ENCODE data around the gene PCDHGA6.
"Not testable (repeated sequence)": the region's sequence is repeated elsewhere in the genome, so short reads cannot be mapped to it uniquely, and the experiment has no call there.

Gene PCDHGA6

DNA sequence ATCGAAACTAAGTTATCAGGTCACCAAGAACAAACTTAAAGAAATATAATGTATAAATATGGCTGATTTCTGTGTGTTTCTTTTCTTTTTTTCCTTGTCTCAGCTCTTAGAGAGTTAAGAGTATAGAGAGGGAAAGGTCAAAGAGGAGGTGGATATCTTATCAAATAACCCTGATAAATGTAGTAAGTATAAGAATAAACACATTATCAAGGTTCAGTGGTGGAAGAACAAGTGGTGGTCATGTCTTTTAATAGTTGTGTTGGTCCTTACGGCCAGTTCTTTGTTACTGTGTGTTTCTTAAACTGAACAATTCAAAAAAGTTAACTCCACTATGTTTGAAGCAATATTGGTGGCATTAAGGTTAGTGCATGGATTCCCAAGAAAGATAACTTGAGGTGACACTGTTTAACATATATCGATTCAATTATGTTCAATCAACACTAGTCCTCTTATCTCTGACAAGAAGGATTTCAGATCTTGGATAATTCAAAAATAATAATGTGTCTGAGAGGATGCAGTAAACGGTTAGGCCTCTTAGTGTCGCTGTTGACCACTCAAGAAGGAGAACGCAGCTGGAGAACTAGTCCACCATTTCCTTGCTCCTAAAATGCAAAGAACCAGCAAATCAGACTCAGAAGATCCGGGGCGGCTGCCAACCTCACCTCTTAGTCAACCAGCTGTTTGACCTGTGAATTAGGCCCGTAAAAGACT lies 30.3 kb upstream of the PCDHGA6 start, which contains the start of gene PCDHGA3:
Gene PCDHGA3, plus strand, starts transcription at position 588 of the 711 bp plus-strand sequence. CDS start 205 bp downstream, outside the sequence.
- no peak for TF ChIP-seq POU2F2 (IDR thresholded peaks at IDR 0.05; ENCODE audit: low read depth, low read length)
- no peak for TF ChIP-seq POLR2A (IDR thresholded peaks at IDR 0.05; ENCODE audit: low read depth, low read length)
- no peak for TF ChIP-seq POLR2AphosphoS5 (IDR thresholded peaks at IDR 0.05; ENCODE audit: low read depth, low read length)
- no peak for TF ChIP-seq PAX5 (IDR thresholded peaks at IDR 0.05; ENCODE audit: insufficient read depth, low read length, severe bottlenecking)
- no peak for TF ChIP-seq TAF1 (IDR thresholded peaks at IDR 0.05; ENCODE audit: low read depth, low read length)
- TF ChIP-seq SPI1 (IDR thresholded peaks at IDR 0.05; ENCODE audit: low read depth, low read length), result no peak
- DNase-seq (ENCODE audit: insufficient read length, low spot score) (no peak), FAIRE-seq (no peak)

DNA sequence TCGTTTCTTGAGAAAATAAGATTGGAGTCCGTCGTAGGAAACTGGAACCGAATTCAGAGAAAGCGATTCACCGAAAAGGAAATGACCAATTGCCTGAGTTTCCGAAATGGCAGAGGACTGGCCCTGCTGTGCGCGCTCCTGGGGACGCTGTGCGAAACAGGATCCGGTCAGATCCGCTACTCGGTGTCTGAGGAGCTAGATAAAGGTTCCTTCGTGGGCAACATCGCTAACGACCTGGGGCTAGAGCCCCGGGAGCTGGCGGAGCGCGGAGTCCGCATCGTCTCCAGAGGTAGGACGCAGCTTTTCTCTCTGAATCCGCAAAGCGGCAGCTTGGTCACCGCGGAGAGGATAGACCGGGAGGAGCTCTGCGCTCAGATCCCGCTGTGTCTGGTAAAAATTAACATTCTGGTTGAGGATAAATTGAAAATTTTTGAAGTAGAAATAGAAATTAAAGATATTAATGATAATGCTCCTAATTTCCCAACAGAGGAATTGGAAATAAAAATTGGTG lies 29.7 kb upstream of the PCDHGA6 start:
- DNase-seq (ENCODE audit: insufficient read length, low spot score) (no peak), FAIRE-seq (no peak)
- TF ChIP-seq POU2F2 (IDR thresholded peaks at IDR 0.05; ENCODE audit: low read depth, low read length), result no peak
- no peak for TF ChIP-seq PAX5 (IDR thresholded peaks at IDR 0.05; ENCODE audit: insufficient read depth, low read length, severe bottlenecking)
- no peak for TF ChIP-seq TAF1 (IDR thresholded peaks at IDR 0.05; ENCODE audit: low read depth, low read length)
- no peak for TF ChIP-seq POLR2AphosphoS5 (IDR thresholded peaks at IDR 0.05; ENCODE audit: low read depth, low read length)
- no peak for TF ChIP-seq SPI1 (IDR thresholded peaks at IDR 0.05; ENCODE audit: low read depth, low read length)
- no peak for TF ChIP-seq POLR2A (IDR thresholded peaks at IDR 0.05; ENCODE audit: low read depth, low read length)

DNA sequence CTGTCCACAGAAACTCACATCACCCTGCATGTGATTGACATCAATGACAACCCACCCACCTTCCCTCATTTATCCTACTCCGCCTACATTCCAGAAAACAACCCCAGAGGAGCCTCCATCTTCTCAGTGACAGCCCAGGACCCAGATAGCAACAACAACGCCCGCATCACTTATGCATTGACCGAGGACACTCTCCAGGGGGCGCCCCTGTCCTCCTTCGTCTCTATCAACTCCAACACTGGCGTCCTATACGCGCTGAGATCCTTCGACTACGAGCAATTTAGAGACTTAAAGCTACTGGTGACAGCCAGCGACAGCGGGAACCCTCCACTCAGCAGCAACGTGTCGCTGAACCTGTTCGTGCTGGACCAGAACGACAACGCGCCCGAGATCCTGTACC lies 28.4 kb upstream of the PCDHGA6 start:
- TF ChIP-seq TAF1 (IDR thresholded peaks at IDR 0.05; ENCODE audit: low read depth, low read length) (no peak), PAX5 (IDR thresholded peaks at IDR 0.05; ENCODE audit: insufficient read depth, low read length, severe bottlenecking) (no peak), SPI1 (IDR thresholded peaks at IDR 0.05; ENCODE audit: low read depth, low read length) (no peak)
- FAIRE-seq, result no peak
- DNase-seq (ENCODE audit: insufficient read length, low spot score), result no peak

DNA sequence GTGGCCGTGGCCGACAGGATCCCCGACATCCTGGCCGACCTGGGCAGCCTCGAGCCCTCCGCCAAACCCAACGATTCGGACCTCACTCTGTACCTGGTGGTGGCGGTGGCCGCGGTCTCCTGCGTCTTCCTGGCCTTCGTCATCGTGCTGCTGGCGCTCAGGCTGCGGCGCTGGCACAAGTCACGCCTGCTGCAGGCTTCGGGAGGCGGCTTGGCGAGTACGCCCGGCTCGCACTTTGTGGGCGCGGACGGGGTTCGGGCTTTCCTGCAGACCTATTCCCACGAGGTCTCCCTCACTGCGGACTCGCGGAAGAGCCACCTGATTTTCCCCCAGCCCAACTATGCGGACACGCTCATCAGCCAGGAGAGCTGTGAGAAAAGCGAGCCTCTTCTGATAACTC lies 27.7 kb upstream of the PCDHGA6 start:
- not testable (repeated sequence) for FAIRE-seq; DNase-seq (ENCODE audit: insufficient read length, low spot score)

DNA sequence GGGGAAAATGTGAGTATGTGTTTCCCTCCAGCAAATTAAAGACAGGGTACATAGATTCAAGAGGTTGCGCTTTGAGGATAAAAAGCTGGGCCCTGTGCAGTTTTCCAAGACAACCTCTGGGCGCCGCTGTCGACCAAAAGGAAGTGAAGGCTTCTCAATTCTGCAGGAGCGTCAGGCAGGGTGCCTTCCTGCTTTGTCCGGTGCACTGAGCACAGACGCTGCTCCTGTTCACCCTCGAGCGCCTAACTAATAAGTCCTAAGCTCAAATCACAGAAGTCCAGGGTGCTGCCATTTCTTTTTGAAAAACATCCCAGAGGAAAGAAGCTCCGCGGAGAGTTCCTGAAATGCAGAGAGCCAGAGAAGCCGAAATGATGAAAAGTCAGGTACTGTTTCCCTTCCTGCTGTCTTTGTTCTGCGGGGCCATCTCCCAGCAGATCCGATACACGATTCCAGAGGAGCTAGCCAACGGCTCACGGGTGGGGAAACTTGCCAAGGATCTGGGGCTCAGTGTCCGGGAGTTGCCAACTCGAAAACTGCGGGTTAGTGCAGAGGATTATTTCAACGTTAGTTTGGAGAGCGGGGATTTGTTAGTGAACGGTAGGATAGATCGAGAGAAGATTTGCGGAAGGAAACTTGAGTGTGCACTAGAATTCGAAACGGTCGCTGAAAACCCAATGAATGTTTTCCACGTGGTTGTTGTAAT lies 23.6 kb upstream of the PCDHGA6 start, which contains the start of gene PCDHGB1:
Gene PCDHGB1, plus strand, starts transcription at position 183 of the 703 bp plus-strand sequence. Its CDS starts 162 bp downstream, at position 345.
- no peak for TF ChIP-seq POLR2A (IDR thresholded peaks at IDR 0.05; ENCODE audit: low read depth, low read length)
- no peak for TF ChIP-seq POLR2AphosphoS5 (IDR thresholded peaks at IDR 0.05; ENCODE audit: low read depth, low read length)
- TF ChIP-seq SPI1 (IDR thresholded peaks at IDR 0.05; ENCODE audit: low read depth, low read length), result no peak
- no peak for TF ChIP-seq POU2F2 (IDR thresholded peaks at IDR 0.05; ENCODE audit: low read depth, low read length)
- TF ChIP-seq TAF1 (IDR thresholded peaks at IDR 0.05; ENCODE audit: low read depth, low read length), result no peak
- no peak for TF ChIP-seq PAX5 (IDR thresholded peaks at IDR 0.05; ENCODE audit: insufficient read depth, low read length, severe bottlenecking)
- DNase-seq (ENCODE audit: insufficient read length, low spot score) (peak; percentile 58), FAIRE-seq (peak; percentile 45)

DNA sequence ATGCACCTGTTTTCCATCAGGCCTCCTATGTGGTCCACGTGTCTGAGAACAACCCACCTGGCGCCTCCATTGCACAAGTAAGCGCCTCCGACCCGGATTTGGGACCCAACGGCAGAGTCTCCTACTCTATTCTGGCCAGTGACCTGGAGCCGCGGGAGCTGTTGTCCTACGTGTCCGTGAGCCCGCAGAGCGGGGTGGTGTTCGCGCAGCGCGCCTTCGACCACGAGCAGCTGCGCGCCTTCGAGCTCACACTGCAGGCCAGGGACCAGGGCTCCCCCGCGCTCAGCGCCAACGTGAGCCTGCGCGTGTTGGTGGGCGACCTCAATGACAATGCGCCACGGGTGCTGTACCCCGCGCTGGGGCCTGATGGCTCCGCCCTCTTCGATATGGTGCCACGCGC lies 22.1 kb upstream of the PCDHGA6 start:
- TF ChIP-seq POLR2AphosphoS5 (IDR thresholded peaks at IDR 0.05; ENCODE audit: low read depth, low read length), result no peak
- no peak for TF ChIP-seq TAF1 (IDR thresholded peaks at IDR 0.05; ENCODE audit: low read depth, low read length)
- TF ChIP-seq POU2F2 (IDR thresholded peaks at IDR 0.05; ENCODE audit: low read depth, low read length), result no peak
- TF ChIP-seq PAX5 (IDR thresholded peaks at IDR 0.05; ENCODE audit: insufficient read depth, low read length, severe bottlenecking), result no peak
- TF ChIP-seq SPI1 (IDR thresholded peaks at IDR 0.05; ENCODE audit: low read depth, low read length), result no peak
- no peak for TF ChIP-seq POLR2A (IDR thresholded peaks at IDR 0.05; ENCODE audit: low read depth, low read length)
- DNase-seq (ENCODE audit: insufficient read length, low spot score) (no peak), FAIRE-seq (no peak)

DNA sequence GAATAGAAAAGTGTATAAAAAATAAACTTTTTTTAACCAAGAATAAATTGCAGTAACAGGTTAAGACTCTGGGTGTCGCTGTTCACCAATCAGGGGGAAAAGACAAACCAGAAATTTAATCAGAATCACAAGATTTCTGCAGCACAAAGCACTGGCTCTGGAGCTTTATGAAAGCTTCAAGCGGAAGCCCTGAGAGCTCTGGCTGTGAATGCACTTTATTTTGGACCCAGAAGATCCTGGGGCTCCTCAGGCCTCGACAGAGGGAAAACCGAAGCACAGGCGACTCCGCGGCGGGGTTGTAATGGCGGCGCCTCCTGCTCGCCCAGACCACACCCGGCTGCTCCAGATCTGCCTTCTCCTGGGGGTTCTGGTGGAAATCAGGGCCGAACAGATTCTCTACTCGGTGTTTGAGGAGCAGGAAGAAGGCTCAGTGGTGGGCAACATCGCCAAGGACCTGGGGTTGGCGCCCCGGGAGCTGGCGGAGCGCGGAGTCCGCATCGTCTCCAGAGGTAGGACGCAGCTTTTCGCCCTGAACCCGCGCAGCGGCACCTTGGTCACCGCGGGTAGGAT lies 18.7 kb upstream of the PCDHGA6 start, which contains the start of gene PCDHGA4:
Gene PCDHGA4, plus strand, starts transcription at position 122 of the 570 bp plus-strand sequence. Its CDS starts 87 bp downstream, at position 209.
- TF ChIP-seq POLR2AphosphoS5 (IDR thresholded peaks at IDR 0.05; ENCODE audit: low read depth, low read length), result no peak
- no peak for TF ChIP-seq SPI1 (IDR thresholded peaks at IDR 0.05; ENCODE audit: low read depth, low read length)
- no peak for TF ChIP-seq POU2F2 (IDR thresholded peaks at IDR 0.05; ENCODE audit: low read depth, low read length)
- TF ChIP-seq POLR2A (IDR thresholded peaks at IDR 0.05; ENCODE audit: low read depth, low read length), result no peak
- TF ChIP-seq TAF1 (IDR thresholded peaks at IDR 0.05; ENCODE audit: low read depth, low read length), result no peak
- TF ChIP-seq PAX5 (IDR thresholded peaks at IDR 0.05; ENCODE audit: insufficient read depth, low read length, severe bottlenecking), result no peak
- no peak for DNase-seq (ENCODE audit: insufficient read length, low spot score)
- no peak for FAIRE-seq

DNA sequence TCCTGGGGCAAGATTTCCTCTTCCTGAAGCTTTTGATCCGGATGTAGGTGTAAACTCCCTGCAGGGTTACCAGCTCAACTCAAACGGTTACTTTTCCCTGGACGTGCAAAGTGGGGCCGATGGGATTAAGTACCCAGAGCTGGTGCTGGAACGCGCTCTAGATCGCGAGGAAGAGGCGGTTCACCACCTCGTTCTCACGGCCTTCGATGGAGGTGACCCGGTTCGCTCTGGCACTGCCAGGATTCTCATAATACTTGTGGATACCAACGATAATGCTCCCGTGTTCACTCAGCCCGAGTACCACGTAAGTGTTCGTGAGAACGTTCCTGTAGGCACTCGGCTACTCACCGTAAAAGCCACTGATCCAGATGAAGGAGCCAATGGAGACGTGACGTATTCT lies 18.1 kb upstream of the PCDHGA6 start:
- no peak for FAIRE-seq
- TF ChIP-seq TAF1 (IDR thresholded peaks at IDR 0.05; ENCODE audit: low read depth, low read length) (no peak), POLR2A (IDR thresholded peaks at IDR 0.05; ENCODE audit: low read depth, low read length) (no peak), POU2F2 (IDR thresholded peaks at IDR 0.05; ENCODE audit: low read depth, low read length) (no peak), POLR2AphosphoS5 (IDR thresholded peaks at IDR 0.05; ENCODE audit: low read depth, low read length) (no peak), SPI1 (IDR thresholded peaks at IDR 0.05; ENCODE audit: low read depth, low read length) (no peak)
- DNase-seq (ENCODE audit: insufficient read length, low spot score), result no peak

DNA sequence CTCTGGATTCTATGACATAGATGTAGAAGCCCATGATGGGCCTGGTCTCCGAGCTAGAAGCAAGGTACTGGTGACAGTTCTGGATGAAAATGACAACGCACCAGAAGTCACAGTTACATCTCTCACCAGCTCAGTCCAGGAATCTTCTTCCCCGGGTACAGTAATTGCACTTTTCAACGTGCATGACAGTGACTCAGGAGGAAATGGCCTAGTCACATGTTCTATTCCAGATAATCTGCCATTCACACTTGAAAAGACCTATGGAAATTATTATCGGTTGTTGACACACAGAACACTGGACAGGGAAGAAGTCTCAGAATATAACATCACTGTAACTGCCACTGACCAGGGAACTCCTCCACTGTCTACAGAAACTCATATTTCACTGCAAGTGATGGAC lies 17.6 kb upstream of the PCDHGA6 start:
- no peak for FAIRE-seq
- no peak for TF ChIP-seq POLR2AphosphoS5 (IDR thresholded peaks at IDR 0.05; ENCODE audit: low read depth, low read length)
- no peak for TF ChIP-seq POLR2A (IDR thresholded peaks at IDR 0.05; ENCODE audit: low read depth, low read length)
- no peak for TF ChIP-seq POU2F2 (IDR thresholded peaks at IDR 0.05; ENCODE audit: low read depth, low read length)
- TF ChIP-seq TAF1 (IDR thresholded peaks at IDR 0.05; ENCODE audit: low read depth, low read length), result no peak
- TF ChIP-seq SPI1 (IDR thresholded peaks at IDR 0.05; ENCODE audit: low read depth, low read length), result no peak
- no peak for TF ChIP-seq PAX5 (IDR thresholded peaks at IDR 0.05; ENCODE audit: insufficient read depth, low read length, severe bottlenecking)
- DNase-seq (ENCODE audit: insufficient read length, low spot score), result no peak

Measured in GM12891 (cell line).